ENCODE data around the gene ZBTB4.

DNA sequence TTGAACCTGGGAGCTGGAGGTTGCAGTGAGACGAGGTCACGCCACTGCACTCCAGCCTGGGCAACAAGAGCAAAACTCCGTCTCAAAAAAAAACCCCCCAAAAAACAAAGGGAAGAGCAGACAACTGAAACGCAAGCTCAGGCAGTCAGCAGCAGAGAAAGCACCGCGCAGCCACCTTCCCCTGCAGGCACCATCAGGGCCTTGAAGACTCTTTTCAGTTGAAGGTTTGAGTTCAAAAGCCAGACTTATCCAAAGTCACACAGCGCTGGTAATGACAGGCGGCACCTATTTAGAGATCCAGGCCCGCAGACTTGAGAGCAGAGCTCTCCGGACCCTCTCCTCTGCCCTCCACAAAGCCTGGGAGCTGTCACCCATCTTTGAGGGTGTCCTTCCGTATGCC is 11.1 kb downstream of the ZBTB4 start:
- TF ChIP-seq, protein P1, sequence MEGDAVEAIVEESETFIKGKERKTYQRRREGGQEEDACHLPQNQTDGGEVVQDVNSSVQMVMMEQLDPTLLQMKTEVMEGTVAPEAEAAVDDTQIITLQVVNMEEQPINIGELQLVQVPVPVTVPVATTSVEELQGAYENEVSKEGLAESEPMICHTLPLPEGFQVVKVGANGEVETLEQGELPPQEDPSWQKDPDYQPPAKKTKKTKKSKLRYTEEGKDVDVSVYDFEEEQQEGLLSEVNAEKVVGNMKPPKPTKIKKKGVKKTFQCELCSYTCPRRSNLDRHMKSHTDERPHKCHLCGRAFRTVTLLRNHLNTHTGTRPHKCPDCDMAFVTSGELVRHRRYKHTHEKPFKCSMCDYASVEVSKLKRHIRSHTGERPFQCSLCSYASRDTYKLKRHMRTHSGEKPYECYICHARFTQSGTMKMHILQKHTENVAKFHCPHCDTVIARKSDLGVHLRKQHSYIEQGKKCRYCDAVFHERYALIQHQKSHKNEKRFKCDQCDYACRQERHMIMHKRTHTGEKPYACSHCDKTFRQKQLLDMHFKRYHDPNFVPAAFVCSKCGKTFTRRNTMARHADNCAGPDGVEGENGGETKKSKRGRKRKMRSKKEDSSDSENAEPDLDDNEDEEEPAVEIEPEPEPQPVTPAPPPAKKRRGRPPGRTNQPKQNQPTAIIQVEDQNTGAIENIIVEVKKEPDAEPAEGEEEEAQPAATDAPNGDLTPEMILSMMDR (IDR thresholded peaks at IDR 0.05; ENCODE audit: insufficient read depth, low read depth, low read length) = no peak
- no peak for TF ChIP-seq EZH2 (IDR thresholded peaks at IDR 0.05; ENCODE audit: insufficient read depth, low read length)
